B cell (primary cell): ENCODE results near the gene EHD3. TPM values are rescaled to one million over a fixed set of nuclear protein-coding genes. Genes with fewer than 3 reads are reported as not detected.

Experiments
- ATAC-seq: fragments of 200-7000 bp; cut with Tn5 transposase; one replicate; pipeline ENCODE4 v1.10.0; 2021; ENCODE audit warnings: low read depth, mild to moderate bottlenecking, moderate number of reproducible peaks, moderate library complexity
- CTCF ChIA-PET: fragments of 350-600 bp; sonication (Branson Sonifier 250); formaldehyde crosslinking; loops from one replicate; lab custom pipeline; 2021; ENCODE audit warnings: antibody characterized with exemption, inconsistent platforms; lab: Charles Lee
- POLR2A ChIA-PET: fragments of 350-600 bp; sonication (Branson Sonifier 250); formaldehyde crosslinking; loops from one replicate; lab custom pipeline; 2021; ENCODE audit warnings: antibody characterized with exemption; lab: Charles Lee
- DNase-seq: peaks from one replicate; pipeline ENCODE4 v3.0.0; 2013
- H2AFZ ChIP-seq: 2 replicates; pipeline ENCODE4 v1.6.1; 2012; ENCODE audit warnings: mild to moderate bottlenecking, low read depth, low read length; ENCODE audit not compliant: insufficient read depth, poor library complexity, severe bottlenecking
- H3K27ac ChIP-seq, 2 donors: 1 replicate in 1 of 2; 2 replicates in 1 of 2; pipeline ENCODE4 v1.5.1; 2012 to 2013; ENCODE audit warnings: low read length in 2 of 2, mild to moderate bottlenecking in 2 of 2, moderate library complexity in 1 of 2
- H3K27me3 ChIP-seq, 4 experiments: fragments of 200-600 bp in 1 of 4; sonication (generic) in 1 of 4; replicated peaks in 1 of 4; 1 replicate in 2 of 4; 2 replicates in 2 of 4; pipeline versions ENCODE4 v1.6.1 to v1.7.0; 2013 to 2016; ENCODE audit warnings: low read length in 3 of 4, mild to moderate bottlenecking in 2 of 4, mixed read lengths in 1 of 4, moderate library complexity in 1 of 4; ENCODE audit not compliant: insufficient read depth in 4 of 4, control insufficient read depth in 3 of 4; ENCODE audit errors: control extremely low read depth in 1 of 4
- H3K36me3 ChIP-seq, 2 experiments: replicated peaks in 1 of 2; 1 replicate in 1 of 2; 2 replicates in 1 of 2; pipeline versions ENCODE4 v1.6.1 to v1.7.1; 2013; ENCODE audit warnings: low read length in 1 of 2; ENCODE audit not compliant: insufficient read depth in 2 of 2, control insufficient read depth in 1 of 2; ENCODE audit errors: control extremely low read depth in 1 of 2, extremely low read depth in 1 of 2
- H3K4me1 ChIP-seq, 2 donors: fragments of 200-600 bp in 1 of 2; sonication (generic) in 1 of 2; 1 replicate in 1 of 2; 2 replicates in 1 of 2; pipeline versions ENCODE4 v1.5.1 to v1.6.1; 2013 to 2017; ENCODE audit warnings: low read length in 2 of 2; ENCODE audit not compliant: control insufficient read depth in 2 of 2, insufficient read depth in 2 of 2
- H3K4me2 ChIP-seq: replicated peaks from 2 replicates; pipeline ENCODE3; 2012; ENCODE audit warnings: mild to moderate bottlenecking, low read depth, low read length; ENCODE audit not compliant: poor library complexity, severe bottlenecking
- H3K4me3 ChIP-seq, 5 experiments: fragments of 200-600 bp in 1 of 5; sonication (generic) in 1 of 5; 1 replicate in 3 of 5; 2 replicates in 2 of 5; pipeline versions ENCODE4 v1.5.1 to v1.7.0; 2011 to 2016; ENCODE audit warnings: low read length in 4 of 5, mild to moderate bottlenecking in 4 of 5, low read depth in 2 of 5, control low read depth in 1 of 5, moderate library complexity in 1 of 5; ENCODE audit not compliant: insufficient read depth in 1 of 5; ENCODE audit errors: control extremely low read depth in 1 of 5, extremely low read depth in 1 of 5
- H3K79me2 ChIP-seq: fragments of 200-600 bp; sonication (generic); one replicate; pipeline ENCODE4 v1.6.0; 2016; ENCODE audit warnings: low read length; ENCODE audit not compliant: control insufficient read depth, insufficient read depth
- H3K9ac ChIP-seq: fragments of 200-600 bp; sonication (generic); 2 replicates; pipeline ENCODE4 v1.6.1; 2017; ENCODE audit warnings: mild to moderate bottlenecking, low read length, moderate library complexity
- H3K9me3 ChIP-seq, 3 donors: one replicate each; pipeline versions ENCODE4 v1.6.1 to v1.7.1; 2013; ENCODE audit warnings: low read length in 2 of 3; ENCODE audit not compliant: control insufficient read depth in 2 of 3, insufficient read depth in 1 of 3; ENCODE audit errors: control extremely low read depth in 1 of 3
- H4K20me1 ChIP-seq: 2 replicates; pipeline ENCODE4 v1.6.0; 2012; ENCODE audit warnings: mild to moderate bottlenecking, low read length; ENCODE audit not compliant: insufficient read depth, control insufficient read depth, poor library complexity, severe bottlenecking
- H3K27ac Mint-ChIP-seq: one replicate; pipeline ENCODE4 v1.8.0; 2021; ENCODE audit warnings: mixed read lengths
- H3K27me3 Mint-ChIP-seq: one replicate; pipeline ENCODE4 v1.8.0; 2021; ENCODE audit warnings: mixed read lengths
- H3K4me1 Mint-ChIP-seq: one replicate; pipeline ENCODE4 v1.8.0; 2021; ENCODE audit warnings: mixed read lengths
- H3K4me3 Mint-ChIP-seq: one replicate; pipeline ENCODE4 v1.8.0; 2021; ENCODE audit warnings: mixed read lengths
- H3K9me3 Mint-ChIP-seq: one replicate; pipeline ENCODE4 v1.8.0; 2022; ENCODE audit warnings: mixed read lengths; ENCODE audit not compliant: insufficient read depth
- EZH2 ChIP-seq: IDR thresholded peaks from 2 replicates; pipeline ENCODE4 v1.6.1; 2012; ENCODE audit warnings: borderline replicate concordance, low read depth, mild to moderate bottlenecking, moderate library complexity, low read length; ENCODE audit not compliant: insufficient read depth, poor library complexity, severe bottlenecking
- WGBS: methylation state at CpG from one replicate; pipeline ENCODE4 v1.1.5; 2013; ENCODE audit warnings: missing lambda C conversion rate; ENCODE audit not compliant: insufficient coverage; 5-methylcytosine and 5-hydroxymethylcytosine counted together
- intact Hi-C: fragments of 100-400 bp; cut with micrococcal nuclease; formaldehyde crosslinking; loops from one replicate; pipeline ENCODE4 v1.10.0; 2022
- polyA plus RNA-seq: library from polyadenylated mRNA; depleted of rRNA; stranded (reverse); fragments of >200 nt; gene quantifications from 2 replicates; pipeline ENCODE4 v1.2.3, GENCODE V29; 2012
- total RNA-seq, 2 donors: library from RNA; stranded (reverse); fragments of 120-200 nt in 1 of 2; gene quantifications; 1 replicate in 1 of 2; 2 replicates in 1 of 2; pipeline versions ENCODE4 v1.2.3 to v1.2.4, GENCODE V29; 2013 to 2022
- TF ChIP-seq, protein P1 (sequence below): fragments of 200-600 bp; IDR thresholded peaks from one replicate; pipeline ENCODE4 v1.8.0; 2022; ENCODE audit warnings: antibody characterized with exemption, mild to moderate bottlenecking

The EHD3 gene
- total and polyA plus RNA-seq, 2 donors (not counting 1 experiment from before 2014, with no cell fraction given): 19.0 to 60.5 TPM

DNA sequence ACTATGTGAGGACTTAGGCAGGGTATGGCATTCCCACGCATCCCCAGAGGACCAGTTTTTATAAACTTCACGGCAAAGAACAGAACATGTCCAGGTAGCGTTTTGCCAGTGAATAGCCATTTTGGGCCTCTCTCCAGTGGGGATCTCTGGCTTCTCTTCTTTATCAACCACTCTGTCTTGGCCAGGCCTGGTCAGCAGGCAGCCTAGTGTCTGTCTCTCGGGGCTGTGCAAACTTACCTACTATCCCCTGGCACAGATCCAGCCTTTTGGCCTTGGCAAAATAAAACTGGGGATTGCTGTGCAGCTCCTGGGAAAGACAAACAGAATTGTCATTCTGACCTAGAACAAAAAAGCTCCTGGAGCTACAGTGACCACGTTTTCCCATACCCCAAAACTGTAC, 31.1 kb upstream of the EHD3 start:
- ChIA-PET CTCF (interaction anchor here (1.5 kb wide), 1 partner anchor 14 kb away, joined by 4 read pairs; the partner anchor contains the start of gene CAPN14), POLR2A (no interaction called here)
- no peaks in the 10 kb centered on the region for H3K27me3 Mint-ChIP-seq
- Histone ChIP-seq H3K4me1 (peaks cover 2 to 5% of the 10 kb centered on the region in 2 donors), H3K9me3 (no peaks in the 10 kb centered on the region), H3K79me2 (no peaks in the 10 kb centered on the region), H3K36me3 (peaks cover 0 to 3% of the 10 kb centered on the region in 2 experiments), H3K9ac (no peak overlapping the region), H3K4me3 (no peak overlapping the region), H2AFZ (no peak overlapping the region), H4K20me1 (no peaks in the 10 kb centered on the region), H3K4me2 (no peak overlapping the region), H3K27me3 (no peaks in the 10 kb centered on the region), H3K27ac (no peak overlapping the region)
- WGBS: 100% methylated on average over 4 of the region's 5 CpGs
- intact Hi-C loops: no loop called here
- no peak overlapping the region for H3K4me3 Mint-ChIP-seq
- TF ChIP-seq, protein P1, sequence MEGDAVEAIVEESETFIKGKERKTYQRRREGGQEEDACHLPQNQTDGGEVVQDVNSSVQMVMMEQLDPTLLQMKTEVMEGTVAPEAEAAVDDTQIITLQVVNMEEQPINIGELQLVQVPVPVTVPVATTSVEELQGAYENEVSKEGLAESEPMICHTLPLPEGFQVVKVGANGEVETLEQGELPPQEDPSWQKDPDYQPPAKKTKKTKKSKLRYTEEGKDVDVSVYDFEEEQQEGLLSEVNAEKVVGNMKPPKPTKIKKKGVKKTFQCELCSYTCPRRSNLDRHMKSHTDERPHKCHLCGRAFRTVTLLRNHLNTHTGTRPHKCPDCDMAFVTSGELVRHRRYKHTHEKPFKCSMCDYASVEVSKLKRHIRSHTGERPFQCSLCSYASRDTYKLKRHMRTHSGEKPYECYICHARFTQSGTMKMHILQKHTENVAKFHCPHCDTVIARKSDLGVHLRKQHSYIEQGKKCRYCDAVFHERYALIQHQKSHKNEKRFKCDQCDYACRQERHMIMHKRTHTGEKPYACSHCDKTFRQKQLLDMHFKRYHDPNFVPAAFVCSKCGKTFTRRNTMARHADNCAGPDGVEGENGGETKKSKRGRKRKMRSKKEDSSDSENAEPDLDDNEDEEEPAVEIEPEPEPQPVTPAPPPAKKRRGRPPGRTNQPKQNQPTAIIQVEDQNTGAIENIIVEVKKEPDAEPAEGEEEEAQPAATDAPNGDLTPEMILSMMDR: no peak
- TF ChIP-seq EZH2: no peak
- DNase-seq (no peak), ATAC-seq (no peak)
- H3K4me1 Mint-ChIP-seq: peaks cover 4% of the 10 kb centered on the region
- H3K27ac Mint-ChIP-seq: no peak overlapping the region
- H3K9me3 Mint-ChIP-seq: no peaks in the 10 kb centered on the region

DNA sequence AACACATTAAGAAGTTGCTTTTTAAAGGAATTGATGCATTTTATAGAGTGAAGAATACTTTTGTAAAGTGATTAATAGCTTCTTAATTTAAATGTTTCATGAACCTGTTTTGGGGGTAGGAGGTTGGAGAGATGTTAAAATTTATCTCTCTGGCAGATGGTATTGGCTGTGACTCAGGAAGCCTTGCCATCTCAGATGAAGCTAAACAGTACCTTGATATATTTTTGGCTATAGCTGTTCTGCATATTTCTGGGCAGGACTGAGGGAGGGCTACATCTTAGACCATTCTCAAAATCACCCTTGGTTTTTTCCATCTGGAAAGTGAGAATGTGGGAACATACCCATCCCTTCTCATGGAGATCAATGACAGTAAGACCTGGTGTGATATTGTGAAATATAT, 30.0 kb upstream of the EHD3 start:
- H3K9ac ChIP-seq: no peak overlapping the region
- H3K9me3 ChIP-seq: no peaks in the 10 kb centered on the region
- CTCF ChIA-PET: interaction anchor here (0.9 to 1.5 kb wide), 2 partner anchors 13 to 129 kb away, joined by 3 to 4 read pairs; partner anchors contain the start of gene CAPN14
- no peaks in the 10 kb centered on the region for H3K27me3 Mint-ChIP-seq
- peaks cover 13 to 16% of the 10 kb centered on the region in 2 donors for H3K4me1 ChIP-seq
- peaks cover 0 to 3% of the 10 kb centered on the region in 2 experiments for H3K36me3 ChIP-seq
- H3K4me3 ChIP-seq: no peak overlapping the region
- H3K9me3 Mint-ChIP-seq: no peaks in the 10 kb centered on the region
- no peak for ATAC-seq
- no peak overlapping the region for H3K27ac ChIP-seq
- no peaks in the 10 kb centered on the region for H3K79me2 ChIP-seq
- intact Hi-C loops: no loop called here
- no peak for DNase-seq
- no peaks in the 10 kb centered on the region for H4K20me1 ChIP-seq
- no peak overlapping the region for H3K27ac Mint-ChIP-seq
- H3K27me3 ChIP-seq: no peaks in the 10 kb centered on the region
- no peak overlapping the region for H2AFZ ChIP-seq
- TF ChIP-seq EZH2: no peak
- TF ChIP-seq, protein P1: no peak
- POLR2A ChIA-PET: no interaction called here
- no peak overlapping the region for H3K4me3 Mint-ChIP-seq
- H3K4me1 Mint-ChIP-seq: peaks cover 13% of the 10 kb centered on the region
- H3K4me2 ChIP-seq: no peak overlapping the region
